ENCODE measurements around the gene PCDHA9.
"Not testable (repeated sequence)": the region's sequence is repeated elsewhere in the genome, so short reads cannot be mapped to it uniquely, and the experiment has no call there.

PCDHA9 gene

DNA sequence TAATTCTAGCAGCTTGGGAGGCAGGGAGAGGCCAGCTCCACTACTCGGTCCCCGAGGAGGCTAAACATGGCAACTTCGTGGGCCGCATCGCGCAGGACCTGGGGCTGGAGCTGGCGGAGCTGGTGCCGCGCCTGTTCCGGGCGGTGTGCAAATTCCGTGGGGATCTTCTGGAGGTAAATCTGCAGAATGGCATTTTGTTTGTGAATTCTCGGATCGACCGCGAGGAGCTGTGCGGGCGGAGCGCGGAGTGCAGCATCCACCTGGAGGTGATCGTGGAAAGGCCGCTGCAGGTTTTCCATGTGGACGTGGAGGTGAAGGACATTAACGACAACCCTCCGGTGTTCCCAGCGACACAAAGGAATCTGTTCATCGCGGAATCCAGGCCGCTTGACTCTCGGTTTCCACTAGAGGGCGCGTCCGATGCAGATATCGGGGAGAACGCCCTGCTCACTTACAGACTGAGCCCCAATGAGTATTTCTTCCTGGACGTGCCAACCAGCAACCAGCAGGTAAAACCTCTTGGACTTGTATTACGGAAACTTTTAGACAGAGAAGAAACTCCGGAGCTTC is 13.7 kb upstream of the PCDHA9 start:
- not testable (repeated sequence) for DNase-seq (ENCODE audit: low spot score)

DNA sequence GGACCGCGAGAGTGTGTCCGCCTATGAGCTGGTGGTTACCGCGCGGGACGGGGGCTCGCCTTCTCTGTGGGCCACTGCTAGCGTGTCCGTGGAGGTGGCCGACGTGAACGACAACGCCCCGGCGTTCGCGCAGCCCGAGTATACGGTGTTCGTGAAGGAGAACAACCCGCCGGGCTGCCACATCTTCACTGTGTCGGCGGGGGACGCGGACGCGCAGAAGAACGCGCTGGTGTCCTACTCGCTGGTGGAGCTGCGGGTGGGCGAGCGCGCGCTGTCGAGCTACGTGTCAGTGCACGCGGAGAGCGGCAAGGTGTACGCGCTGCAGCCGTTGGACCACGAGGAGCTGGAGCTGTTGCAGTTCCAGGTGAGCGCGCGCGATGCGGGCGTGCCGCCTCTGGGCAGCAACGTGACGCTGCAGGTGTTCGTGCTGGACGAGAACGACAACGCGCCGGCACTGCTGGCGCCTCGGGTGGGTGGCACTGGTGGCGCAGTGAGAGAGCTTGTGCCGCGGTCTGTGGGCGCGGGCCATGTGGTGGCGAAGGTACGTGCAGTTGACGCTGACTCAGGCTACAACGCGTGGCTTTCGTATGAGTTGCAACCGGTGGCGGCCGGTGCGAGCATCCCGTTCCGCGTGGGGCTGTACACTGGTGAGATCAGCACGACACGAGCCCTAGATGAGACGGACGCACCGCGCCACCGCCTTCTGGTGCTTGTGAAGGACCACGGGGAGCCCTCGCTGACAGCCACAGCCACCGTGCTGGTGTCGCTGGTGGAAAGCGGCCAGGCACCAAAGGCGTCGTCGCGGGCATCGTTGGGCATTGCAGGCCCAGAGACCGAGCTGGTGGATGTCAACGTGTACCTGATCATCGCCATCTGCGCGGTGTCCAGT is 12.3 kb upstream of the PCDHA9 start:
- no peak for DNase-seq (ENCODE audit: low spot score)

DNA sequence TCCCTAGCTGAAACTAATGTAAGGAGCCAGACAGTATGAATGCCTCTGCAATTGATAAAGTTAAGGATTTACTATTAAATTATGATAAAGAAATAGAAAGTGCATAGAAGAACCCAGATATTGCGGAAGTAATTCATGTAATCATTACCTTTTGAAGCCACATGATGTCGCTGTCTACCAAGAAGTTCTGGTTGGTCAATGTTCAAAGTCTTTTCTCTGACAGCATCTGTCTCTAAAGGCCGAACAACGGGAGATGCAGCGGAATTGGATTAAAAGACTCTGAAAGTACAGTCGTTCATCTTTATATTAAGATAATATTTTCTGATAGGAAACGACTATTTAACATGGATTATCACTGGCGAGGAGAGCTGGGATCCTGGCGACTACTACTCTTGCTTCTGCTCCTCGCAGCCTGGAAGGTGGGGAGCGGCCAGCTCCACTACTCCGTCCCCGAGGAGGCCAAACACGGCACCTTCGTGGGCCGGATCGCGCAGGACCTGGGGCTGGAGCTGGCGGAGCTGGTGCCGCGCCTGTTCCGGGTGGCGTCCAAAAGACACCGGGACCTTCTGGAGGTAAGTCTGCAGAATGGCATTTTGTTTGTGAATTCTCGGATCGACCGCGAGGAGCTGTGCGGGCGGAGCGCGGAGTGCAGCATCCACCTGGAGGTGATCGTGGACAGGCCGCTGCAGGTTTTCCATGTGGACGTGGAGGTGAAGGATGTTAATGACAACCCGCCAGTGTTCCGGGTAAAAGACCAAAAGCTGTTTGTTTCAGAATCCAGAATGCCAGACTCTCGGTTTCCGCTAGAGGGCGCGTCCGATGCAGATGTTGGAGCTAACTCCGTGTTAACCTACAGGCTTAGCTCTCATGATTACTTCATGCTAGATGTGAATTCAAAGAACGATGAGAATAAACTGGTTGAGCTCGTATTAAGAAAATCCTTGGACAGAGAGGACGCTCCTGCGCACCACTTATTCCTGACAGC is 6.9 kb upstream of the PCDHA9 start, which contains the start of gene PCDHA8:
PCDHA8 (plus strand) TSS at position 210 of the 985 bp plus-strand sequence; CDS start at position 345, 135 bp downstream.
- DNase-seq (ENCODE audit: low spot score) = peak; percentile 72

- DNase-seq (ENCODE audit: low spot score) = no peak
Observed at GRCh38 chr5:140842798-140843733, 5.1 kb upstream of the PCDHA9 start.

GRCh38 chr5:140849831-140850634 is 1.9 kb downstream of the PCDHA9 start:
- not testable (repeated sequence) for DNase-seq (ENCODE audit: low spot score)

- DNase-seq (ENCODE audit: low spot score) = peak; percentile 61
Observed at GRCh38 chr5:140855772-140856674, 7.8 kb downstream of the PCDHA9 start, which contains the start of gene PCDHA10. TSS of gene PCDHA10 (plus strand) at chr5:140855897. CDS start at chr5:140856049, 152 bp downstream.

- no peak for DNase-seq (ENCODE audit: low spot score)
Observed at GRCh38 chr5:140857177-140857986, 9.2 kb downstream of the PCDHA9 start.

- DNase-seq (ENCODE audit: low spot score) = no peak
Observed at GRCh38 chr5:140857987-140858240, 9.7 kb downstream of the PCDHA9 start.

DNA sequence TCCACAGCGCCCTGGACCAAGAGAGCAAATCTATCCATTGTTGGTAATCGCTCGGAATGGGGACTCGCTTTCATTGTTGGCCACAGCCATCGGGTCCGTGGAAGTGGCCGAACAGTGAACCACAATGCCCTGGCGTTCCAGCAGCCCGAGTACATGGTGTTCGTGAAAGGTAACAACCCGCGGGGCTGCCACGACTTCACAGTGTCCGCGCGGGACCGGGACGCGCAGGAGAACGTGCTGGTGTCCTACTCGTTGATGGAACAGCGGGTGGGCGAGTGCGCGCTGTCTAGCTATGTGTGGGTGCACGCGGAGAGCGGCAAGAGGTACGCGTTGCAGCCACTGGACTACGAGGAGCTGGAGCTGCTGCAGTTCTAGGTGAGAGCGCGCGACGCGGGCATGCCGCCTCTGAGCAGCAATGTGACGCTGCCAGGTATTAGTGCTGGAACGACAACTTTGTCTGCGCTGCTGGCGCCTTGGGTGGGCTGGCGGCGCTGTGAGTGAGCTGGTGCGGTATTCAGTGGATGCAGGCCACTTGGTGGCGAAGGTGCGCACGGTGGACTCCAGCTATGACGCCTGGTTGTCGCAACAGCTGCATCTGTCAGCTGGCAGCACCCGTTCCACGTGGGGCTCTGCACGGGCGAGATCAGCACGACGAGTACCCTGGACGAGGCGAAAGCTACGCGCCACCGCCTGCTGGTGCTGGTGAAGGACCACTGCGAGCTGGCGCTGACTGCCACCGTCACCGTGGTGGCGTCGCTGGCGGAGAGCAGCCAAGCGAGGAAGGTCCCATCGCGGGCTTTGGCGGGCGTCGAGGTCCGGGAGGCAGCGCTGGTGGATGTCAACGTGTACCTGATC is 14.5 kb downstream of the PCDHA9 start:
- DNase-seq (ENCODE audit: low spot score) = no peak

DNA sequence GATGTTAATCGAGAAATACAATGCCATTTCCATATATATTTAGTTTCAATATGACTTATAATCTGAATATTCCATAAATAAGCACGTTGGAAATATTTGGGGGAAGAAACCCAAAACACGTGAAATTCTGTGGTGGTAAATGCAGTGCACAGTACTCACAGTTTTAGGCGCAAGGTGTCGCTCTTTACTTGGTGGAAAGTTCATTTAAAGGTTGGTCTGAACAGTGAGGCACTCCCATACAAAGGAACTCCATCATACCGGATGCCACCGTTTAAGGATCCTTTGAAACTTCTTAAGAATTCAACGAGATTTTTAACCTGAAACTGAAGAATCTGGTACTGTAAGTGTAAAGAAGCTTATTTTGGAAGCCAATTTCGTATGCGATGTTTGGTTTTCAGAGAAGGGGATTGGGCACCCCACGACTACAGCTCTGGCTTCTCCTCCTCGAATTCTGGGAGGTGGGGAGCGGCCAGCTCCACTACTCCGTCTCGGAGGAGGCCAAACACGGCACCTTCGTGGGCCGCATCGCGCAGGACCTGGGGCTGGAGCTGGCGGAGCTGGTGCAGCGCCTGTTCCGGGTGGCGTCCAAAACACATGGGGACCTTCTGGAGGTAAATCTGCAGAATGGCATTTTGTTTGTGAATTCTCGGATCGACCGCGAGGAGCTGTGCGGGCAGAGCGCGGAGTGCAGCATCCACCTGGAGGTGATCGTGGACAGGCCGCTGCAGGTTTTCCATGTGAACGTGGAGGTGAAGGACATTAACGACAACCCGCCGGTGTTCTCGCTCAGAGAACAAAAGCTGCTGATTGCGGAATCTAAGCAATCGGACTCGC is 20.8 kb downstream of the PCDHA9 start, which contains the start of gene PCDHA11:
PCDHA11 (plus strand) TSS at position 237 of the 834 bp plus-strand sequence; CDS start at position 384, 147 bp downstream.
- DNase-seq (ENCODE audit: low spot score) = peak; percentile 5

- peak; percentile 15 for DNase-seq (ENCODE audit: low spot score)
Observed at GRCh38 chr5:140869555-140869886, 21.3 kb downstream of the PCDHA9 start.

DNA sequence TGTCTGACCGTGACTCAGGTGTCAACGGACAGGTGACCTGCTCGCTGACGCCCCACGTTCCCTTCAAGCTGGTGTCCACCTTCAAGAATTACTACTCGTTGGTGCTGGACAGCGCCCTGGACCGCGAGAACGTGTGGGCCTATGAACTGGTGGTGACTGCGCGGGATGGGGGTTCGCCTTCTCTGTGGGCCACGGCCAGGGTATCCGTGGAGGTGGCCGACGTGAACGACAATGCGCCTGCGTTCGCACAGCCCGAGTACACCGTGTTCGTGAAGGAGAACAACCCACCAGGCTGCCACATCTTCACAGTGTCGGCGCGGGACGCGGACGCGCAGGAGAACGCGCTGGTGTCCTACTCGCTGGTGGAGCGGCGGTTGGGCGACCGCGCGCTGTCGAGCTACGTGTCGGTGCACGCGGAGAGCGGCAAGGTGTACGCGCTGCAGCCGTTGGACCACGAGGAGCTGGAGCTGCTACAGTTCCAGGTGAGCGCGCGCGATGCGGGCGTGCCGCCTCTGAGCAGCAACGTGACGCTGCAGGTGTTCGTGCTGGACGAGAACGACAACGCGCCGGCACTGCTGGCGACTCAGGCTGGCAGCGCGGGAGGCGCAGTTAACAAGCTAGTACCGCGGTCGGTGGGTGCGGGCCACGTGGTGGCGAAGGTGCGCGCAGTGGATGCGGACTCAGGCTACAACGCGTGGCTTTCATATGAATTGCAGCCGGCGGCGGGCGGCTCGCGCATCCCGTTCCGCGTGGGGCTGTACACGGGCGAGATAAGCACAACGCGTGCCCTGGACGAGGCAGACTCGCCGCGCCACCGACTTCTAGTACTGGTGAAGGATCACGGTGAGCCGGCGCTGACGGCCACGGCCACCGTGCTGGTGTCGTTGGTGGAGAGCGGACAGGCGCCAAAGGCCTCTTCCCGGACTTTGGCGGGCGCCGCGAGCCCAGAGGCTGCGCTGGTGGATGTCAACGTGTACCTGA is 22.3 kb downstream of the PCDHA9 start:
- no peak for DNase-seq (ENCODE audit: low spot score)

DNA sequence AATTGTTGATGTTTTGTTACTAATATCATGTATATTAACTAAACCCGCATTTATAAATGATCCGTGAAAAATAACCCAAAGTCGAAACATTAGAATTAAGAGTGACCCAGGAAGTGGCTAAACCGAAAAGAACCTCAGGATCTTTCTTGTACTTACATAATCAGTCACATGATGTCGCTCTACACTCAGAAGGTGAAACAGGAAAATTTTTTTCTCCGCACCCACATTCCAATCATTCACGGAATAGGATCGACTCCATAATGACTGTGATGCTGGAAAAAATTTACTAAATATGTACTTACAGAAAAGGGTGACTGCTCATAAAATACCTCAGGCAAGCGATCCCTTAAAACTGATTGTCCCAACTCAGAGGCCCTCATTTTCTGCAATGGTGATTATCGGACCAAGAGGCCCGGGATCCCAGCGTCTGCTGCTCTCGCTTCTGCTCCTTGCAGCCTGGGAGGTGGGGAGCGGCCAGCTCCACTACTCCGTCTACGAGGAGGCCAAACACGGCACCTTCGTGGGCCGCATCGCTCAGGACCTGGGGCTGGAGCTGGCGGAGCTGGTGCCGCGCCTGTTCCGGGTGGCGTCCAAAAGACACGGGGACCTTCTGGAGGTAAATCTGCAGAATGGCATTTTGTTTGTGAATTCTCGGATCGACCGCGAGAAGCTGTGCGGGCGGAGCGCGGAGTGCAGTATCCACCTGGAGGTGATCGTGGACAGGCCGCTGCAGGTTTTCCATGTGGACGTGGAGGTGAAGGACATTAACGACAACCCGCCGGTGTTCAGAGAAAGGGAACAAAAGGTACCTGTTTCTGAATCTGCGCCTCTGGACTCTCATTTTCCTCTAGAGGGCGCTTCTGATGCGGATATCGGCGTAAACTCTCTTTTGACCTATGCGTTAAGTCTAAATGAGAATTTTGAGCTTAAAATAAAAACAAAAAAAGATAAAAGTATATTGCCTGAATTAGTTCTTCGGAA is 27.2 kb downstream of the PCDHA9 start, which contains the start of gene PCDHA12:
PCDHA12 (plus strand) TSS at position 224 of the 981 bp plus-strand sequence; CDS start at position 389, 165 bp downstream.
- peak; percentile 5 for DNase-seq (ENCODE audit: low spot score)

Data from NAMALWA (cell line).